Measurements from ENCODE around the gene CD200. TPM values are rescaled to one million over a fixed set of nuclear protein-coding genes. Genes with fewer than 3 reads are reported as not detected.

Gene CD200, protein sequence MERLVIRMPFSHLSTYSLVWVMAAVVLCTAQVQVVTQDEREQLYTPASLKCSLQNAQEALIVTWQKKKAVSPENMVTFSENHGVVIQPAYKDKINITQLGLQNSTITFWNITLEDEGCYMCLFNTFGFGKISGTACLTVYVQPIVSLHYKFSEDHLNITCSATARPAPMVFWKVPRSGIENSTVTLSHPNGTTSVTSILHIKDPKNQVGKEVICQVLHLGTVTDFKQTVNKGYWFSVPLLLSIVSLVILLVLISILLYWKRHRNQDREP
- 1.4 and 1.7 TPM in 2 replicates for total RNA-seq

DNA sequence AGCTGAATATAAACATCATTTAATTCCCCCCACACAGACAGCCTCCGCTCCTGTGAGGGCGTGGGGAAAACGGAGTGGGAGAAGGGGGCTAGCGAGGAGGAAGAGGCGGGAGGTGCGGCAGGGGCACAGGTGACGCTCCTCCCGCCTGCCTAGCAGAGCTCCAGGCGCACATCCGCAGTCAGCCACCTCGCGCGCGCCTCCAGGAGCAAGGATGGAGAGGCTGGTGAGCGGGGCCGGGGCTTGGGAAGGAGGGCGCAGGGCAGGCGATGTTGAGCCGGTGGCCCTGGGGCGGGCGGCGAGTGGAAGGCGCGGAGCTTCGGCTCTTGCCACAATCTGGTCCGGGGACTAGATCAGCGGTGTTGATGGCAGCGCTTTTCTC is at the start of gene CD200:
TSS of gene CD200 (plus strand) at position 155 of the 379 bp plus-strand sequence. CDS start at position 212, 57 bp downstream.

DNA sequence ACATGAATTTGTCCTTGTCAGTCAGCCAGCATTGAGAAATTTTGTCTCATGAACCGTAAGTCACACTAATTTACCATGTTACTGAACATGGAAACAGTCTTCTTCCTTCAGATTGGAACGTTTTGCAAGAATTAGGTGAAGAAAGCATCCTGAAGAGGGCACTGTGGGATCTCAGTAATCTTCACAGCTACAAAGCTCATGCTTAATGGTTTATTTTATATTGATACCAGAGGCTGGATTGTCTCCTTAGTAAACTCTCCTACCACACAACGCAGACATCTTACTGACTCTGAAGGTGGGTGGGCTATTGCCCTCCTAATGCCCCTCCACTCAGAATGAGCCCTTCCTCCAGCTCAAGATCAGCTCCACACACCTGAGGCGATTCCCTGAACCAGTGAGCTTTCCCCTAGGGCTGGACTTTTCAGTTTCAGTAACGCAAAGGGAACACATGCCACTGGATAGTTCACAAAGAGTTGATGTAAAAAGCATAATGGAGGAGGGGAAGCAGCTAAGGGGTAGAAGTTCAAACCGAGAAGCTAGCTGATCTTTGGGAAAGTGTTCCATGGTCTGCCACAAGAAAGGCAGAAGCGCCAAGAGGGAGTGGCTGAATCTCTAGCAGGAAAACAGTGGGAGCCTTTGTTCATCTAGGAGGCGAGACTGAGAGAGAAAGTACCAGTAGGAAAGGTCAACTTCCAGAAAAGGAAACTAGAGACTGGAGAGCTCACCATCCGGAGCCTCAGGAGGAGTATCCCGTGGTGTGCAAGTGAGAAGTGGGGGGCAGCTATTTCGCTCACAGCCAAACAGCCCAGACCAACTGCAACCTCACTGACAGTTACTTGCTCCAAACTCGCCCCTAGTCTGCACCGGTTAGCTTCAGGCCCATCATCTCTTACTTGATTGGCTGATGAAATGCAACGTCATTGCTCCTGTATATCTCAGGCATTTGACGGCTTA is 39.3 kb upstream of the CD200 start, which contains the start of gene SLC9C1:
TSS of gene SLC9C1 (minus strand) at position 849 of the 954 bp plus-strand sequence. CDS start 7,425 bp downstream, outside the sequence.

Other genes with a start within 250 kb of the CD200 start
- gene C3orf52, start 246.8 kb upstream of the CD200 start, total RNA-seq, result 2.1 and 4.0 TPM in 2 replicates
- gene GCSAM, start 199.9 kb upstream of the CD200 start, total RNA-seq, result not detected in 2 replicates
- gene SLC9C1, start 38.9 kb upstream of the CD200 start, total RNA-seq, result not detected in 2 replicates
- gene BTLA, start 166.3 kb downstream of the CD200 start, total RNA-seq, result not detected in 2 replicates
- 61.7 and 66.6 TPM in 2 replicates for gene ATG3, start 228.8 kb downstream of the CD200 start, total RNA-seq
- gene SLC35A5, start 228.9 kb downstream of the CD200 start, total RNA-seq, result 18.9 and 33.6 TPM in 2 replicates